Esophagus squamous epithelium (tissue), 4 donors: ENCODE data around the gene TBL1X.

Experiments
- POLR2A ChIP-seq, 4 donors: fragments of 450-650 bp; IDR thresholded peaks; one replicate each; pipeline ENCODE4 v1.6.1; 2017; ENCODE audit warnings: antibody characterized with exemption in 4 of 4, mild to moderate bottlenecking in 4 of 4, moderate library complexity in 3 of 4
- TF ChIP-seq, protein P1 (sequence below), 6 experiments: fragments of 450-650 bp in 4 of 6; fragments of 200-600 bp in 2 of 6; sonication (generic) in 2 of 6; IDR thresholded peaks; one replicate each; pipeline ENCODE4 v1.5.1; 2016 to 2019; ENCODE audit warnings: antibody characterized with exemption in 6 of 6, mild to moderate bottlenecking in 4 of 6, moderate library complexity in 4 of 6

DNA sequence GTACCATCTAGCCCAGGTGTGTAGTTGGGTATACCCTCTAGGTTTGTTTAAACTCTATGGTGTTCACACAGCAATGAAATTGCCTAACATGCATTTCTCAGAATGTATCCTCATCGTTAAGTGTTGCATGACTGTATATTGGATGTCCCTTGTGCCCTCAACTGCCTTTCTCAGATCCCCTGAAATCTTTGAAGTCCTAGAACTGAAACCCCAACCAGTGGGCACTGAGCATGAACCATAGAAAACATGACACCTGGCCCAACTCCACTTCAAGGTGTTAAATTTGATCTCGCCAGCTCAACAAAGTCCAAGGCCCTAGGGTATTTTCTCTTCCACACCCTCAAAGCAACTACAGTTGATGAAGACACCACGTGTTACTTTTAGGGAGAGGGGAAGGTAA is 265.2 kb downstream of the TBL1X start:
- TF ChIP-seq, protein P1, sequence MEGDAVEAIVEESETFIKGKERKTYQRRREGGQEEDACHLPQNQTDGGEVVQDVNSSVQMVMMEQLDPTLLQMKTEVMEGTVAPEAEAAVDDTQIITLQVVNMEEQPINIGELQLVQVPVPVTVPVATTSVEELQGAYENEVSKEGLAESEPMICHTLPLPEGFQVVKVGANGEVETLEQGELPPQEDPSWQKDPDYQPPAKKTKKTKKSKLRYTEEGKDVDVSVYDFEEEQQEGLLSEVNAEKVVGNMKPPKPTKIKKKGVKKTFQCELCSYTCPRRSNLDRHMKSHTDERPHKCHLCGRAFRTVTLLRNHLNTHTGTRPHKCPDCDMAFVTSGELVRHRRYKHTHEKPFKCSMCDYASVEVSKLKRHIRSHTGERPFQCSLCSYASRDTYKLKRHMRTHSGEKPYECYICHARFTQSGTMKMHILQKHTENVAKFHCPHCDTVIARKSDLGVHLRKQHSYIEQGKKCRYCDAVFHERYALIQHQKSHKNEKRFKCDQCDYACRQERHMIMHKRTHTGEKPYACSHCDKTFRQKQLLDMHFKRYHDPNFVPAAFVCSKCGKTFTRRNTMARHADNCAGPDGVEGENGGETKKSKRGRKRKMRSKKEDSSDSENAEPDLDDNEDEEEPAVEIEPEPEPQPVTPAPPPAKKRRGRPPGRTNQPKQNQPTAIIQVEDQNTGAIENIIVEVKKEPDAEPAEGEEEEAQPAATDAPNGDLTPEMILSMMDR (IDR thresholded peaks at IDR 0.05) = no peak
- TF ChIP-seq POLR2A (IDR thresholded peaks at IDR 0.05) = no peak
